OCI-LY7 (cell line): ENCODE results near the gene CBFA2T3.

ENCODE experiments used
- EZH2phosphoT487 ChIP-seq: fragments of 200-600 bp; sonication (generic); IDR thresholded peaks from 2 replicates; pipeline ENCODE4 v1.6.1; 2018; ENCODE audit warnings: low read depth, borderline replicate concordance, mild to moderate bottlenecking, mixed run types, antibody characterized with exemption, low read length, moderate library complexity, mixed read lengths
- TF ChIP-seq, protein P1 (sequence below): fragments of 200-600 bp; sonication (generic); conservative IDR thresholded peaks from 2 replicates; pipeline ENCODE4 v1.5.1; 2014; ENCODE audit warnings: mild to moderate bottlenecking, antibody characterized with exemption, low read length, moderate library complexity, mixed read lengths

DNA sequence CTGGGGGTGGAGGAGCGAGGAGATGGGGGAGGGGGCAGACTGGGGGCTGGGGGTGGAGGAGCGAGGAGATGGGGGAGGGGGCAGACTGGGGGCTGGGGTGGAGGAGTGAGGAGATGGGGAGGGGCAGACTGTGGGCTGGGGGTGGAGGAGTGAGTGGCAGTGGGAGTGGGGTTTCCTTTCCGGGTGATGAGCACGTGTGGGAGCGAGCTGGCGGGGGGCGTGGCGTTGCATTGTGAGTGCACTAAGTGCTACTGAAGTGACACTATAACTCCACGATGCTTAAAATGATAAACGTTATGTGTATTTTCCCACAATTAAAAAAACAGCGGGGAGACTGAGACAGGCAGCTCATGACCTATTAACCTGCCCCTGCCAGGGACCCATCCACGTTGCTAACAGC, 46.3 kb downstream of the CBFA2T3 start:
- TF ChIP-seq, protein P1, sequence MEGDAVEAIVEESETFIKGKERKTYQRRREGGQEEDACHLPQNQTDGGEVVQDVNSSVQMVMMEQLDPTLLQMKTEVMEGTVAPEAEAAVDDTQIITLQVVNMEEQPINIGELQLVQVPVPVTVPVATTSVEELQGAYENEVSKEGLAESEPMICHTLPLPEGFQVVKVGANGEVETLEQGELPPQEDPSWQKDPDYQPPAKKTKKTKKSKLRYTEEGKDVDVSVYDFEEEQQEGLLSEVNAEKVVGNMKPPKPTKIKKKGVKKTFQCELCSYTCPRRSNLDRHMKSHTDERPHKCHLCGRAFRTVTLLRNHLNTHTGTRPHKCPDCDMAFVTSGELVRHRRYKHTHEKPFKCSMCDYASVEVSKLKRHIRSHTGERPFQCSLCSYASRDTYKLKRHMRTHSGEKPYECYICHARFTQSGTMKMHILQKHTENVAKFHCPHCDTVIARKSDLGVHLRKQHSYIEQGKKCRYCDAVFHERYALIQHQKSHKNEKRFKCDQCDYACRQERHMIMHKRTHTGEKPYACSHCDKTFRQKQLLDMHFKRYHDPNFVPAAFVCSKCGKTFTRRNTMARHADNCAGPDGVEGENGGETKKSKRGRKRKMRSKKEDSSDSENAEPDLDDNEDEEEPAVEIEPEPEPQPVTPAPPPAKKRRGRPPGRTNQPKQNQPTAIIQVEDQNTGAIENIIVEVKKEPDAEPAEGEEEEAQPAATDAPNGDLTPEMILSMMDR = no peak
- no peak for TF ChIP-seq EZH2phosphoT487
